Testis (tissue), 3 donors: Measurements from ENCODE around the gene HNRNPA1. TPM values are rescaled to one million over a fixed set of nuclear protein-coding genes. Genes with fewer than 3 reads are reported as not detected.

ENCODE experiments used
- DNase-seq: peaks from one replicate; pipeline ENCODE4 v3.0.0-alpha.2; 2019
- H3K27ac ChIP-seq, 2 donors: fragments of 200-600 bp; sonication (generic); one replicate each; pipeline ENCODE4 v1.5.1; 2019
- H3K27me3 ChIP-seq: fragments of 200-600 bp; sonication (generic); one replicate; pipeline ENCODE4 v1.5.1; 2019
- H3K36me3 ChIP-seq: fragments of 200-600 bp; sonication (generic); one replicate; pipeline ENCODE4 v1.5.1; 2017; ENCODE audit warnings: low read depth; ENCODE audit errors: missing control alignments
- H3K4me1 ChIP-seq: fragments of 200-600 bp; sonication (generic); one replicate; pipeline ENCODE4 v1.5.1; 2019
- H3K4me3 ChIP-seq, 2 donors: fragments of 200-600 bp; sonication (generic); one replicate each; pipeline ENCODE4 v1.5.1; 2017 to 2019
- H3K9me3 ChIP-seq: fragments of 200-600 bp; sonication (generic); one replicate; pipeline ENCODE4 v1.5.1; 2017
- POLR2A ChIP-seq: fragments of 450-650 bp; IDR thresholded peaks from one replicate; pipeline ENCODE4 v1.6.1; 2017; ENCODE audit warnings: antibody characterized with exemption, mild to moderate bottlenecking, moderate library complexity
- WGBS, 2 donors: methylation state at CpG; one replicate each; pipeline ENCODE4 v1.1.5; 2018; 5-methylcytosine and 5-hydroxymethylcytosine counted together
- intact Hi-C: fragments of 100-400 bp; cut with DNase I; formaldehyde crosslinking; loops from one replicate; pipeline ENCODE4 v1.15.1; 2023; ENCODE audit warnings: low total_unique reads
- polyA plus RNA-seq: library from polyadenylated mRNA; stranded (reverse); fragments of 350-450 nt; fragmentation: Illumina TruSeq; extraction: RNeasy Lipid Tissue Mini Kit (QIAGEN cat#74804); gene quantifications from one replicate; pipeline ENCODE4 v1.2.3, GENCODE V29; 2014; ENCODE audit warnings: low read depth, low replicate concordance; ENCODE audit not compliant: insufficient read depth
- total RNA-seq, 2 donors: library from RNA; depleted of rRNA; stranded (reverse); fragments of >200 nt; gene quantifications; one replicate each; pipeline ENCODE4 v1.2.3, GENCODE V29; 2016
- TF ChIP-seq, protein P1 (sequence below), 3 experiments: fragments of 450-650 bp in 2 of 3; fragments of 200-600 bp in 1 of 3; sonication (generic) in 1 of 3; IDR thresholded peaks; one replicate each; pipeline ENCODE4 v1.5.1; 2016 to 2019; ENCODE audit warnings: antibody characterized with exemption in 3 of 3, mild to moderate bottlenecking in 2 of 3, moderate library complexity in 1 of 3

The HNRNPA1 gene
- total and polyA plus RNA-seq, 3 donors from 2014 or later, result 250 to 534 (median 293) TPM

DNA sequence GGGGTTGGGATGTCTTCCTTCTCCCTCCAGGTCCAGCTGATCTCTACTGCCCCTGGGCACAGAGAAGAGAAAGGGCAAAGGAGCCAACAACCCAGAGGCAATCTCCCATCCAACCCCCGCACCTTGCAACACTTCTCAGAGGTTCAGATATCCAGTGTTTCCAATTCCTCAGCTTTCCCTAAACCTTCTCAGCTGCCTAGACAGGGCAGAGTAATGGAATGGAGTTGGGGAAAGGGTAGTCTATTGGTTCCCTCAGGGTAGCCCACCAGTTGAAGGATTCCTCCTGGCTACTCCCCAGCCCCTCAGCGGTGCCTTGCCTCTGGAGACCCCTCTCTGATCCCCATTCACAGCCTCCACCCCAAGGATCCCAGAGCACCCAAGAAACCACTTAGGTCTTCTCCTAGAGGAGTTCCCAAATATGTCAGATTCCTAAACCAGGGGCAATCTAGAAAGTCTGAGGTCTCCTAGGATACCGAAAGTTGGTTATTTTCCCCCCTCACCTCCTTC lies 19.8 kb downstream of the HNRNPA1 start:
- H3K9me3 ChIP-seq, result no peaks in the 10 kb centered on the region
- no peaks in the 10 kb centered on the region for H3K27me3 ChIP-seq
- 51 to 56% methylated on average over 3 of the region's 3 CpGs for WGBS, 2 donors
- no peaks in the 10 kb centered on the region for H3K36me3 ChIP-seq
- intact Hi-C loops, result no loop called here
- peaks cover under 1% of the 10 kb centered on the region for H3K4me1 ChIP-seq
- no peak for TF ChIP-seq POLR2A
- TF ChIP-seq, protein P1, sequence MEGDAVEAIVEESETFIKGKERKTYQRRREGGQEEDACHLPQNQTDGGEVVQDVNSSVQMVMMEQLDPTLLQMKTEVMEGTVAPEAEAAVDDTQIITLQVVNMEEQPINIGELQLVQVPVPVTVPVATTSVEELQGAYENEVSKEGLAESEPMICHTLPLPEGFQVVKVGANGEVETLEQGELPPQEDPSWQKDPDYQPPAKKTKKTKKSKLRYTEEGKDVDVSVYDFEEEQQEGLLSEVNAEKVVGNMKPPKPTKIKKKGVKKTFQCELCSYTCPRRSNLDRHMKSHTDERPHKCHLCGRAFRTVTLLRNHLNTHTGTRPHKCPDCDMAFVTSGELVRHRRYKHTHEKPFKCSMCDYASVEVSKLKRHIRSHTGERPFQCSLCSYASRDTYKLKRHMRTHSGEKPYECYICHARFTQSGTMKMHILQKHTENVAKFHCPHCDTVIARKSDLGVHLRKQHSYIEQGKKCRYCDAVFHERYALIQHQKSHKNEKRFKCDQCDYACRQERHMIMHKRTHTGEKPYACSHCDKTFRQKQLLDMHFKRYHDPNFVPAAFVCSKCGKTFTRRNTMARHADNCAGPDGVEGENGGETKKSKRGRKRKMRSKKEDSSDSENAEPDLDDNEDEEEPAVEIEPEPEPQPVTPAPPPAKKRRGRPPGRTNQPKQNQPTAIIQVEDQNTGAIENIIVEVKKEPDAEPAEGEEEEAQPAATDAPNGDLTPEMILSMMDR (IDR thresholded peaks at IDR 0.05), result no peak
- H3K4me3 ChIP-seq, result peak overlapping the region in 1 of 2 donors; percentile 4
- H3K27ac ChIP-seq, result no peak overlapping the region
- no peak for DNase-seq

DNA sequence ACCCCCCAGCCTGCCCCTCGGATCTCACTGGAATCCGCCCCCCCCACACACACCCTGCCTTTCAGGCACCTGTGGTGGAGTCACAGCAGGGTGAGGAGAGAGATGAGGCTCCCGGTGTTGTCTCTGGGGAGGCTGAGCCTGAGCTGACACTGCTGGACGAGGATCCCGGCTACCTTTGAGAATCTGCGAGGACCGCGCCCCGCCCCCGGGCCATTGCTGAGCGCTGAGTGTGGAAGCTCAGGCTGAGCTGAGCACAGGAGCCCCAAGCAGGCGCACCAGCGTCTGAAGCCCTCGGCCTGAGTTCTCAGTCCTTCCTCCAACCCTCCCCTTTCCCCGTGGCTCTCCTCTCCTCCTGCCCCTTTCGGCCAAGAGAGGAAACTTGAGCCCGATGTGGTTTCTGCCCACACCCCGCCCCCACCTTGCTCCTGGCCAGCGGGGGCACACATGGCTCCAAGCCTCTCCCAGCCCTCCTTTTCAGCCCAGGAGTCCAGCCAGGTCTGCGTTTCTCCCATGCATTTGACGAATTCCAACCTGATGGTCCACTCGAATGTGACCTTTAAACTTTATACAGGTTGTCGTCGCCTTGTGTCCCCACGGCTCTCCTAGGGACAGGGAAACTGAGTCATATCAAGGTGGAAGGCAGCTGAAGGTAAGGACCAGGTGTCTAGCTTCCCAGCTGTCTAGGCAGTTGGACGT lies 20.4 kb downstream of the HNRNPA1 start, which contains the start of gene NFE2:
Gene NFE2, minus strand, starts transcription at position 284 of the 696 bp plus-strand sequence. CDS start 5,767 bp downstream, outside the sequence.
- intact Hi-C loops, result no loop called here
- peak; percentile 45 for DNase-seq
- H3K27ac ChIP-seq, result no peak within 1 kb of the TSS
- WGBS, 2 donors, result 6 to 12% methylated on average over 17 to 26 of the region's 26 CpGs
- no peak for TF ChIP-seq POLR2A
- TF ChIP-seq, protein P1 (IDR thresholded peaks at IDR 0.05), result no peak
- no peaks in the 10 kb centered on the region for H3K27me3 ChIP-seq
- peak within 1 kb of the TSS in 1 of 2 donors; percentile 4 for H3K4me3 ChIP-seq
- H3K36me3 ChIP-seq, result no peaks in the 10 kb centered on the region
- H3K9me3 ChIP-seq, result no peaks in the 10 kb centered on the region
- H3K4me1 ChIP-seq, result no peaks in the 10 kb centered on the region

DNA sequence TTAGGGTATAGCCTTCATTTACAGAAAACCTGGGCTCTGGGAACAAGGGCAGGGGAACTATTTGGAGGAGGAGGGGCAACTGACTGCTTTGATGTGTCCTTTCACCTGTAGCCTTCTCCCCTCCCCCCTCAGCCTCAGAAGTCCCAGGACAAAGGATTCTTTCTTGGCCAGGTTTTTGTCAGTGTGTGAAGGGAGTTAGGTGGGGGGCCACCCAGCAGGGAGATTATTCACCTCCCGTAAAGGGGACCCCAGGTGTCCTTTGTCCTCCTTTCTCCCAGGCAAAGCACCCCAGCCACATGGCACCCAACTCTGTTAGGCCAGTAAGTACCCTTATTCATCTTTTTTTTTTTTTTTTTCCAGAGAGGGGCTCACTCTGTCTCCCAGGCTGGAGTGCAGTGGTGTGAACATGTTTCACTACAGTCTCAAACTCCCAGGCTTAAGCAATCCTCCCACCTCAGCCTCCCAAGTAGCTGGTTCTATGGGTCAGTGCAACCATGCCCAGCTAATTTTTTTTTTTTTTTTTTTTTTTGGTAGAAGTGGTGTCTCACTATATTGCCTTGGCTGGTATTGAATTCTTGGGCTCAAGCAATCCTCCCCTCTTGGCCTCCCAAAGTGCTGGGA lies 21.0 kb downstream of the HNRNPA1 start:
- TF ChIP-seq POLR2A, result no peak
- TF ChIP-seq, protein P1 (IDR thresholded peaks at IDR 0.05), result no peak
- no peak for DNase-seq
- no peaks in the 10 kb centered on the region for H3K9me3 ChIP-seq
- no peaks in the 10 kb centered on the region for H3K27me3 ChIP-seq
- WGBS, 2 donors, result 82 to 90% methylated on average over 1 of the region's 1 CpG
- no peak overlapping the region for H3K27ac ChIP-seq
- intact Hi-C loops, result no loop called here
- no peak overlapping the region for H3K4me3 ChIP-seq
- H3K36me3 ChIP-seq, result no peaks in the 10 kb centered on the region
- H3K4me1 ChIP-seq, result no peaks in the 10 kb centered on the region

DNA sequence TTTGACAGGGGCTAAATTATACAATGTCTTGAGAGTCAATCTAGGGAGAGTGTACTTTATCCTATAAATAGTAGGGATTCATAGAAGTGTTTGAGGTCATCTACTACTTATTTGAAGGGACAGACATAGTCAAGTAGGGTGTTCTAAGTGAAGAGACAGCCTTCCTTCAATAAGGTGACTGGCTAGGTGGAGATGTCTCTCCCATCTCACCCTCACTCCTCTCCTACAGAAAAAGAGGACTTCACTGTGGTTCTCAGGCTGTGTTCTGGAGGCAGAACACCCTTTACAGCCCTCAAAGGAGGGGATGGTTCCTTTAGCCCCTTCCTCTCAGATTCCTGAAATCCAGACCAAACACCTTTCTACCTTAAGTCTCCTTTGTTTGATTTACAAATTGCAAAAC lies 23.1 kb downstream of the HNRNPA1 start:
- no peaks in the 10 kb centered on the region for H3K36me3 ChIP-seq
- no peak for TF ChIP-seq POLR2A
- TF ChIP-seq, protein P1 (IDR thresholded peaks at IDR 0.05), result no peak
- no peak for DNase-seq

More for the DNA sequence above, 23.1 kb downstream of the HNRNPA1 start:
- Histone ChIP-seq H3K9me3 (no peaks in the 10 kb centered on the region), H3K4me1 (no peaks in the 10 kb centered on the region), H3K27ac (no peak overlapping the region), H3K27me3 (no peaks in the 10 kb centered on the region), H3K4me3 (no peak overlapping the region)
- intact Hi-C loops, result no loop called here
